ENCODE results near the gene ARID3A.

The ARID3A gene

GRCh38 chr19:931860-932647 lies 6.2 kb downstream of the ARID3A start:
- DNase-seq = no peak

- no peak for DNase-seq
Observed at GRCh38 chr19:932648-933552, 7.1 kb downstream of the ARID3A start.

DNA sequence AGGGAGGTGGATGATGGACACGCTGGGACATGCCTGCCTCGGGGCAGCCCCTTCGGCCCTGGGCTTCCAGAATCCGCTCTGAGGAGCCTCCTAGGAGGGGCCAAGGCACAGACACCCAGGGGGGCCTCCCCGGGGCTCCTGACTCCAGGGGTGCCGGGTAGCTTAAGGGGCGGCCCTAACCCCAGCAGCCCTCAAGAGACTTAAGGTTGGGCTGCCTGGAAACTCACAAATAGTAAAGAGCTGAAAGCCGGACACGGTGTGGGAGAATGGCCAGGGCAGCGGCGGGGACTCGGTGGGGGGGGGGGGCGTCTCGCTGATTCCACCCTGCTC lies 7.7 kb downstream of the ARID3A start:
- no peak for DNase-seq

DNA sequence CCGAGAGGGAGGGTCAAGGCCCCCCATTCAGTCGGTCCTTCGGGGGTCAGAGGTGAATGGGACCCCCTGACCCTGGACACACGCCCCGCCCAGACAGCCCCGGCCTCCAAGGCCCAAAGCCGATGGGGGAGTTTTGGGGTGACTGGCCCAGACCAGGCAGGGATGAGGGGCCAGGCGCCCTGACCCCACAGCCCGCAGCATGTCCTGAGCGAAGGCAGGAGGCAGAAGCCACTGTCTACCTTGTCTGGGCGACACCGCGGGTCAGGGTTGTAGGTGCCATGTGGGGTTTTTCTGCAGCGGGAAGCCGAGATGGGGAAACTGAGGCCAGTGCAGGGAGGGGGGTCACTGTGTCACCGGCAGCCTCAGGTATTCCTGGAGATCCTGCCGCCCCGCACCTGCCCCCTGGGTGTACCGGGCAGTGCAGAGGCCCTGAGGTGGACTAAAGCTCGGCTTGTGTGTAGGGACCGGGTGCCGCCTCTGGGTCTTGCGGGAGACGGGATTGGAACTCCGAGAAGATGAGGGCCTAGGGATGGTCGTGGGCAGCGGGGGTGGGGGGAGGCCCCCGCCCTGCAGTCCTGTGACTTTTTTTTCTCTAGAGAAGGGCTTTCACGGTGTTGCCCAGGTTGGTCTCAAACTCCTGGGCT lies 8.5 kb downstream of the ARID3A start:
- no peak for DNase-seq

DNA sequence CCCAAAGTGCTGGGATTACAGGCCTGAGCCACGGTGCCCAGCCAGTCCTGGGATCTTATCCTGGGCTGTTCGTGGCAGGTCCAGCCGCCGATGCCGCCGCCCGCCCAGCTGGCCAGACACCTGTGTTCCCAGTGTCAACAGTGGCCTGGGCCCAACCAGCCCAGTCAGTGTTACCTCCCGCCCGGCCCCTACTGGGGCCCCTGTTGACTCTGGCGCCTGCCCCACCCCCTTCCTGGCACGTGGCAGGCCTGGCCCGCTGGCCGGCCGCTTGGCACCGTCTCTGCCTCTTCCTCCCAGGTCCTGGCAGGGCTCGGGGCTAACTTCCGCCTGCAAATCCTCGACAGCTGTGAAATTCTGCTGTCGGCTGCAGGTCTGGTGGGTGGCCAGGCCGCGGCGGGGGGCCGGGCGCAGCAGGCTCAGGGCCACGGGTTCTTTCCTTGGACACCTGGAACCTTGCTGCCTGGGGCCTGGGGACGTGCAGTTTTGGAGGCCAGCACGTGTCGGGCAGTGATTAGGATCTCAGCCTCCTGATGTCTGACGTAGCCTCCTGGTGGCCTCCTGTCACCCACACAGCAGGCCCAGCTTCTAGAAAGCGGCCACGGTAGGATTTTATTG lies 9.1 kb downstream of the ARID3A start:
- no peak for DNase-seq

DNA sequence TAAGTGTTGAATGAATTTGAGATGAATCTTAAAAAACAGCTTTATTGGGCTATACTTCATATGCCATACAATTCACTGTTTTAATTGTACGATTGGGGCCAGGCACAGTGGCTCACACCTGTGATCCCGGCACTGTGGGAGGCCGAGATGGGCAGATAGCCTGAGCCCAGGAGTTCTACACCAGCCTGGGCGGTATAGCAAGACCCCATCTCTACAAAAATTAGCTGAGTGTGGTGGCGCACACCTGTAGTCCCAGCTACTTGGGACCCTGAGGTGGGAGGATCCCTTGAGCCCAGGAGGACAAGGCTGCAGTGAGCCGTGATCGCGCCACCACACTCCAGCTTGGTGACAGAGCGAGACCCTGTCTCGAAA lies 10.3 kb downstream of the ARID3A start:
- no peak for DNase-seq

DNA sequence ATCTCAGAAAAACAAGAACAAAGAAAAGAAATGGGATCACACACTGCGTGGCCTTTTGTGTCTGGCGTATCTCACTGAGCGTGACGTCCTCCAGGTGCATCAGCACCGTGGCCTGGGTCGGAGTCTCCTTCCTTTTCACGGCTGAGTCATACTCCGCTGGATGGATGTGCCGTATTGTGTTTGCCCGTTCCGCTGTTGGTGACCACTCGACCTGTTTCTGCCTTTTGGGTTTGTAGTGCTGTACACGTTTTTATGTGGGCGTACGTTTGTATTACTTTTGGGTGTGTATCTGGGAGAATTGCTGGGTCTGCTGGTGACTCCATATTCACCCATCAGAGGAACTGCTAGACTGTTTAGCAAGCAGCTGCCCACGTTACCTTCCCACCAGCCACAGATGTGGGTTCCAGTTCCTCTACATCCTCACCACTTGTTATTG lies 11.4 kb downstream of the ARID3A start:
- DNase-seq = no peak

DNA sequence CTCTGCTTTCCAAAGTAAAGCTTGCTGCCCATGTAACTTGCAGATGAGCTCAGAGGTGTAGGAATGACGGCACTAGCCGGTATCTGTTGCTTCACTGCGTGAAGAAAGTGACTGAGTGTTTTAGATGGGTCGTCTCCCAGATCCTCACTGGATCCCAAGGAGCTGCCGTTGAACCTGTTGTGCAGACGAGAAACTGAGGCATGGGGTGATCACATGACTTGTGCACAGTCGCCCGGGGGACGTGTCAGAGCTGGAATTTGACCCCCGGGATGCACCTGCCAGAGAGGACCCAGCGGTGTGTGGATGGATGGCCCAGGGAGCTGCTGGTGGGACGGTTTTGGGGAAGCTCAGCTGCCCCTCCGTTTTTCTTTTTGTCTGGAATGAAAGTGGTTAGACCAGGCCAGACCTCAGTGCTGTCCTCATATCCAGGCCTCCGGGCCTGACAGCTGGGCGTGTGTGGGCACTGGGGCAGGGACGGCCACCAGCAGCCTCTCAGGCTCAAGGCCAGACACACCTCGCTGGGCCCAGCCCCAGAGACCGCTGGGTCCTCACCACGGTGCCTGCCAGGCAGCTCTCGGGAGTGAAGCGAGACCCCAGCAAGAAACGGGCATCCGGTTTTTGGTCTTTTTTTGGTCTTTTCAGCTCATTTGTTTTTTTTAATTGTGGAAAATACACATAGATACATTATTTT lies 12.5 kb downstream of the ARID3A start:
- DNase-seq = no peak

DNA sequence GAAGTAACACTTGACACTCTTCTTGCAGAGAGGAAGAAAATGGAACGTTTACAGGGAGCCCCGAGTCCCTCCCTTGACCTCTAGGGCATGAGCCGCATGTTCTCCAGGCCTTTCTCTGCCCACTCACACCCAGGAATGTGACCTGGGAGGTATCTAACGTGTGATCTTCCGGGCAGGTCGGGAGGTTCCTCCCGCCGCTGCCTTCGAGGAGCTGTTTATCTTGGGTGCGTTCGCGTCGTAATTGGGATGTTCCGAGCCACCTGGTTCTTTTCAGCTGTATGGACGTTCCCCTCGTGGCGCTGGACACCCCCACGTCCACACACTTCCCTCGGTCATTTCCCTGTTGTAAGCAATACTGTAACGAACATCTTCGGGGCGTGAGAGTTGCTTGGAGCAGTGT lies 13.6 kb downstream of the ARID3A start:
- DNase-seq = no peak

GRCh38 chr19:939922-940321 lies 14.1 kb downstream of the ARID3A start:
- no peak for DNase-seq

DNA sequence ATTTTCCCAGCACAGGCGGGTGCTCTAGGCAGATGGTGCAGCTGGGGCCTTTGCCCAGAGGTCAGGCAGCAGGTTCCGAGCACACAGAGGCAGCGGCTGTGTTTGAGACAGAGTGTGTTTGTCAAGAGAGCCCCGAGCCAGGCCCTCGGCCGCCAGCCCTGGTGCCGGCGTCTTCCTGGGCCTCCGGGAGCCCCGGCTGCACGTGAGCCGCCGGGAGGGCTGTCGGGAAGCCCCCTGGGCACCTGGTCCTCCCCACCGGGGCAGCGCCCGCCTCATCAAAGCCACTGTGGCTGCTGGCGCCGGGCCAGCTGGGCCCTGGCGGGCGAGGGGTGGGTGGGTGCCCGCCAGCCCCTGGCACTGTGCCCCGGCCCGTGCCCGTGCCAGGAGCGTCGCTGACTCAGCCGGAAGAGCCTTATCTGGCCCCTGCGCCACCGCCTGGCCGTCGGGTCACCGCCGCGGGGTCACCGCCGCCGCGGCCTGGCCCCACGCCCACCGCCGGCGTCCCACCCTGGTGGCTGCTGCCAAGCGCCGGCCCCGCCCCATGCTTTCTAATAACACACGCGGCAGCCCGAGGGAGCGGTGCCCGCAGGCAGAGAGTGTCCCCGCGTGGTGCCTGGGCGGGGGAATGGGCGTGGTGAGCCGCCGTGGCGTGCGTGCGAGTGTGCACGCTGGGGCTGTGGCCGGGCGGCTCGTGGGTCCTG lies 14.9 kb downstream of the ARID3A start:
- peak; percentile 62 for DNase-seq

GRCh38 chr19:941292-942132 lies 15.7 kb downstream of the ARID3A start:
- DNase-seq = no peak

GRCh38 chr19:942133-942645 lies 16.4 kb downstream of the ARID3A start:
- no peak for DNase-seq

DNA sequence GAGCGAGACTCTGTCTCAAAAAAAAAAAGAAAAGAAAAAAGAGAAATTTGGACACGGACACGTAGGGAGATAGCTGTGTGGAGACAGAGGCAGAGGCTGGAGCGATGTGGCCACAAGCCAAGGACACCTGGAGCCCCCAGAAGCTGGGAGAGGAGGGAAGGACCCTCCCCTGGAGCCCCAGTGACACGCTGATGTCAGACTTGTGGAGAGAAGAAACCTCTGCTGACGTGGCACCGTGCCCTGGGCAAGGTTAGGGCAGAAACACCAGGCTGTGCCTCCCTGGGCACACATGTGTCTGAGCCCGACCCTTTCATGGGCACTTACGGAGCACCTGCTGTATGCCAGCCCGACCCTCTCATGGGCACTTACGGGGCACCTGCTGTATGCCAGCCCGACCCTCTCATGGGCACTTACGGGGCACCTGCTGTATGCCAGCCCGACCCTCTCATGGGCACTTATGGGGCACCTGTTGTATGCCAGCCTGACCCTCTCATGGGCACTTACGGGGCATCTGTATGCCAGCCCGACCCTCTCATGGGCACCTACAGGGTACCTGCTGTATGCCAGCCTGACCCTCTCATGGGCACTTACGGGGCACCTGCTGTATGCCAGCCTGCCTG lies 17.8 kb downstream of the ARID3A start:
- DNase-seq = no peak

DNA sequence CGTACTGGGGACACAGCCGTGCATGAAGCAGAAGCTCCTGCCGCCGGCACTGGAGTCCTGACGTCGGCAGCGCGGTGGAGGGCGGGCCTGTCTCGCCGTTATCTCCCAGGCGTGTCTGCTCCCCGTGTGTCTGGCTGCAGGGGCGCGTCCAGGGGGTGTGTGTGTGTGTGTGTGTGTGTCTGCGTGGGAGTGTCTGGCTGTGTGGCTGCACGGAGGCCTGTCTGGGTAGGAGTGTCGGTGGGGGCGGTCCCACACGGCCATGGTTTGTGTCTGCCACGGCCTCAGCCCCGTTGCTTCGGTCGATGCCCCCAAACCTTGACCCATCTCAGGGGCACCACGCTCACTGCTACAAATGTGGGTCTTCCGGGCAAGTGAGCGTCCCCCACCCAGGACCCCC lies 18.3 kb downstream of the ARID3A start:
- DNase-seq = no peak

DNA sequence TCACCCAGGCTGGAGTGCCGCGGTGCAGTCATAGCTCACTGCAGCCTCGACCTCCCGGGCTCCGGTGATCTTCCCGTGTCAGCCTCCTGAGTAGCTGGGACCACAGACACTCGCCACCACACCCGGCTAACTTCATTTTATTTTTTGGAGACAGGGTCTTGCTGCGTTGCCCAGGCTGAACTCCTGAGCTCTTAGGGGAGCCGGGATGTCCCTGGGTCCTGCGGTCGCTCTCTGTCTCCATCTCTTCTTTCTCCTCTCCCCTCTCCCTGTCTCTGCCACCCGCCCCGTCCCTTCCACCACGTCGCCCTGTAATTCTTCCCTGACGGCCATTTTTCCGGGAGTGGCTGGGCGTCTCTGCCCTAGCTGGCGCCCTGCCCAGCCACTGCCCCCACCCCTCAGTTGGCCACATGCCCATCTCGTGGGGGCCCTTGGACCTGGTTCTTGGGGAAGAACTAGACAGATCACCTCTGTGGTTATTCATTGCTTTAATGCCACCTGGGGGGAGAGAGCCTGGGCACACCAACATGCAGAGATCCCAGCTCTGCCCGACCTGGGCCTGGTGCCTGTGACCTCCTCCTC lies 18.9 kb downstream of the ARID3A start:
- no peak for DNase-seq

DNA sequence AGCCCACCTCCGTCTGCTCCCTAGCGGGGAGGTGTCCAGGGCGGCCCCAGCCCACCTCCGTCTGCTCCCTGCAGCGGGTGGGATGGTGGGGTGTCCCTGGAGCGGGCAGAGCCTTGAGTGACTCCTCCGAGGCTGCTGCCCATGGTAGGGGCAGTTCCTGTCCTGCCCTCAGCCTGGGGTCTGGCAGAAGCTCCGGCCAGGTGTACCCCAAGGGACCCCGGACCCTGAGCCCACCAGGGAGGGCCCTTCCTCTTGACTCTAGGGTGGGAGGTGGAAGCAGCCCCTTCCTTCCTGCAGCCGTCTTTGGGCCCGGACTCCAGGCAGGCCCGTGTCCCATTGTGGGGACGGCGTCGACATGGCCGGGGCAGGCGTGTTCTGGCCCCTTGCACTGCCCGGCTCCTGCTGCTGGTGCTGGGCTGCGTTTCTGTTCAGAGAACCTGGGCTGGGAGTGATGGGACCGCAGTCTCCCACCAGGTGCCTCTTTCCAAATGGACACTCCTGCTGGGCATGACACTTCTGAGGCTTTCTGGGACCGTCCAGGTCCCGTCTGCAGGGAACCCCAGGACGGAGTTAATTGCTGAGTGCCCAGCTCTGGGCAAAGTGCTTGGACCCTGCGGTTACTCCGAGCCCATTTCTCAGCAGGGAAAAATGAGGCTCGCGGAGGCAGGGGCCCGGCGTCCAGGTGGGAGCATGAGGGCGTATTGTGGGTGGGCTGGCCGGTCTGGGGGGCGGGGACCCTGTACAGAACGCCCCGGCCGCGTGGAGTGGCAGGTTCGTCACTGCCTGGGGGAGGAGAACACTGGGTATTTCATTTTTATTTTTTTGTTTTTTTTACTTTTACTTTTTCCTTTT lies 19.8 kb downstream of the ARID3A start:
- no peak for DNase-seq

DNA sequence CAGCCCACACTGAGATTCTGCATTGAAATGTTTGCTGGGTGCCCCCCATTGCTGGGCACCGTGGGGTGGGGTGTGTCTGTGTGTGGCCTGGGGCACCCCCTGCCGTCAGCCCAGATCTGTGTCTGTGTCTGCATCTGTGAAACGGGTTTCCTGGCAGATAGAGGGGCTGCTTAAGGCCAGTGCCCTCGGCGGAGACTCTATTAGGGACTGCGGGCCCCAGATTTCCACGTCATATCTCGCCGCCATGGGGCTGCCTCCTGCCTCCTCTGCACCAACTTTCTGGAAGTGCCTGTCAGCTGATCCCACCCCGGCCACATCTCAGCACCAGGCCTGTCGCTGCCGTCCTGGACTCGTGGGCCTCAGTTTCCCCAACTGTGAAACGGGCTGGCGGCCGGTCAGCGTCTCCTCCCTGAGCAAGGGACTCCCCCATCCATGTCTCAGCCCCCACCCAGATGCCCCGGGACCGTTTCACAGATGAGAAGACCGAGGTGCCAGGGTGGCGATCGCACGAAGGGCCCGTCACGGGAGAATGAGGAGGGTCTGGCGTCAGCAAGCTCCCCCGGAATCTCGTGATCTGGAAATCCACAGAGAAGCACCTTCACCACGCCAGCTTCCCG lies 21.4 kb downstream of the ARID3A start:
- no peak for DNase-seq

Data from T-helper 9 cell (primary cell).